ENCODE data around the gene UNC13C.

The UNC13C gene

GRCh38 chr15:54045397-54045796 is 67.2 kb downstream of the UNC13C start:
- no peak for TF ChIP-seq TCF12 (IDR thresholded peaks at IDR 0.05; ENCODE audit: low read depth)
- TF ChIP-seq CEBPB (IDR thresholded peaks at IDR 0.05) = no peak
- TF ChIP-seq ZBTB7A (IDR thresholded peaks at IDR 0.05; ENCODE audit: low read depth) = no peak
- TF ChIP-seq FOXM1 (IDR thresholded peaks at IDR 0.05; ENCODE audit: borderline replicate concordance, low read depth) = no peak
- no peak for TF ChIP-seq MAX (IDR thresholded peaks at IDR 0.05)

- no peak for TF ChIP-seq TCF12 (IDR thresholded peaks at IDR 0.05; ENCODE audit: low read depth)
- no peak for TF ChIP-seq TEAD4 (IDR thresholded peaks at IDR 0.05)
- no peak for TF ChIP-seq YY1 (IDR thresholded peaks at IDR 0.05; ENCODE audit: low read depth)
- TF ChIP-seq USF1 (IDR thresholded peaks at IDR 0.05) = no peak
- no peak for TF ChIP-seq ZBTB7A (IDR thresholded peaks at IDR 0.05; ENCODE audit: low read depth)
- no peak for TF ChIP-seq CEBPB (IDR thresholded peaks at IDR 0.05)
- no peak for TF ChIP-seq MAX (IDR thresholded peaks at IDR 0.05)
- TF ChIP-seq CREB1 (IDR thresholded peaks at IDR 0.05; ENCODE audit: low read depth) = no peak
- TF ChIP-seq EP300 (IDR thresholded peaks at IDR 0.05; ENCODE audit: borderline replicate concordance) = no peak
- TF ChIP-seq NFIC (IDR thresholded peaks at IDR 0.05) = no peak
- no peak for TF ChIP-seq FOXM1 (IDR thresholded peaks at IDR 0.05; ENCODE audit: borderline replicate concordance, low read depth)
- TF ChIP-seq REST (IDR thresholded peaks at IDR 0.05; ENCODE audit: low read depth) = no peak
- TF ChIP-seq TAF1 (IDR thresholded peaks at IDR 0.05; ENCODE audit: low read depth) = no peak
- no peak for TF ChIP-seq RAD21 (IDR thresholded peaks at IDR 0.05; ENCODE audit: low read depth)
- no peak for TF ChIP-seq EGR1 (IDR thresholded peaks at IDR 0.05)
Measured at GRCh38 chr15:54046093-54046492, 67.9 kb downstream of the UNC13C start.

GRCh38 chr15:54064365-54064764 is 86.1 kb downstream of the UNC13C start:
- TF ChIP-seq FOXM1 (IDR thresholded peaks at IDR 0.05; ENCODE audit: borderline replicate concordance, low read depth) (no peak), RAD21 (IDR thresholded peaks at IDR 0.05; ENCODE audit: low read depth) (no peak), YY1 (IDR thresholded peaks at IDR 0.05; ENCODE audit: low read depth) (no peak), NFIC (IDR thresholded peaks at IDR 0.05) (no peak), EP300 (IDR thresholded peaks at IDR 0.05; ENCODE audit: borderline replicate concordance) (no peak), EGR1 (IDR thresholded peaks at IDR 0.05) (no peak), MAX (IDR thresholded peaks at IDR 0.05) (no peak), REST (IDR thresholded peaks at IDR 0.05; ENCODE audit: low read depth) (no peak)

- no peak for TF ChIP-seq CEBPB (IDR thresholded peaks at IDR 0.05)
- TF ChIP-seq MAX (IDR thresholded peaks at IDR 0.05) = no peak
- TF ChIP-seq NFIC (IDR thresholded peaks at IDR 0.05) = no peak
- TF ChIP-seq CREB1 (IDR thresholded peaks at IDR 0.05; ENCODE audit: low read depth) = no peak
- no peak for TF ChIP-seq REST (IDR thresholded peaks at IDR 0.05; ENCODE audit: low read depth)
- TF ChIP-seq ZBTB7A (IDR thresholded peaks at IDR 0.05; ENCODE audit: low read depth) = no peak
- TF ChIP-seq TEAD4 (IDR thresholded peaks at IDR 0.05) = no peak
- TF ChIP-seq YY1 (IDR thresholded peaks at IDR 0.05; ENCODE audit: low read depth) = no peak
- no peak for TF ChIP-seq TCF12 (IDR thresholded peaks at IDR 0.05; ENCODE audit: low read depth)
- TF ChIP-seq RAD21 (IDR thresholded peaks at IDR 0.05; ENCODE audit: low read depth) = no peak
- TF ChIP-seq EGR1 (IDR thresholded peaks at IDR 0.05) = no peak
- no peak for TF ChIP-seq USF1 (IDR thresholded peaks at IDR 0.05)
- TF ChIP-seq EP300 (IDR thresholded peaks at IDR 0.05; ENCODE audit: borderline replicate concordance) = no peak
- TF ChIP-seq FOXM1 (IDR thresholded peaks at IDR 0.05; ENCODE audit: borderline replicate concordance, low read depth) = no peak
- no peak for TF ChIP-seq TAF1 (IDR thresholded peaks at IDR 0.05; ENCODE audit: low read depth)
Measured at GRCh38 chr15:54066403-54066802, 88.2 kb downstream of the UNC13C start.

All from Ishikawa (cell line).